GDM1 (cell line): Measurements from ENCODE around the gene PPM1E.
"Not testable (repeated sequence)": the region's sequence is repeated elsewhere in the genome, so short reads cannot be mapped to it uniquely, and the experiment has no call there.

Experiments
- DNase-seq: peaks from one replicate; lab custom pipeline; 2025; lab: John Stamatoyannopoulos, UW

The PPM1E gene

GRCh38 chr17:58840820-58841612 is 85.4 kb downstream of the PPM1E start:
- no peak for DNase-seq

DNA sequence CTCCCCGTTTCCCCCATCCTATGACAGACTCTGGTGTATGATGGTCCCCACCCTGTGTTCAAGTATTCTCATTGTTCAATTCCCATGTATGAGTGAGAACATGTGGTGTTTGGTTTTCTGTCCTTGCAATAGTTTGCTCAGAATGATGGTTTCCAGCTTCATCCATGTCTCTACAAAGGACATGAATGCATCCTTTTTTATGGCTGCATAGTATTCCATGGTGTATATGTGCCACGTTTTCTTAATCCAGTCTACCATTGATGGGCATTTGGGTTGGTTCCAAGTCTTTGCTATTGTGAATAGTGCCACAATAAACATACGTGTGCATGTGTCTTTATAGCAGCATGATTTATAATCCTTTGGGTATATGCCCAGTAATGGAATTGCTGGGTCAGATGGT is 90.8 kb downstream of the PPM1E start:
- not testable (repeated sequence) for DNase-seq

DNA sequence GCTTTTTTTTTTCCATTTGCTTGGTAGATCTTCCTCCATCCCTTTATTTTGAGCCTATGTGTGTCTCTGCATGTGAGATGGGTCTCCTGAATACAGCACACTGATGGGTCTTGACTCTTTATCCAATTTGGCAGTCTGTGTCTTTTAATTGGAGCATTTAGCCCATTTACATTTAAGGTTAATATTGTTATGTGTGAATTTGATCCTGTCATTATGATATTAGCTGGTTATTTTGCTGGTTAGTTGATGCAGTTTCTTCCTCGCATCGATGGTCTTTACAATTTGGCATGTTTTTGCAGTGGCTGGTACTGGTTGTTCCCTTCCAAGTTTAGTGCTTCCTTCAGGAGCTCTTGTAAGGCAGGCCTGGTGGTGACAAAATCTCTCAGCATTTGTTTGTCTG is 94.5 kb downstream of the PPM1E start:
- DNase-seq: not testable (repeated sequence)

- DNase-seq: no peak
Measured at GRCh38 chr17:58865301-58865700, 109.6 kb downstream of the PPM1E start.

- no peak for DNase-seq
Measured at GRCh38 chr17:58870747-58871146, 115.1 kb downstream of the PPM1E start.

DNA sequence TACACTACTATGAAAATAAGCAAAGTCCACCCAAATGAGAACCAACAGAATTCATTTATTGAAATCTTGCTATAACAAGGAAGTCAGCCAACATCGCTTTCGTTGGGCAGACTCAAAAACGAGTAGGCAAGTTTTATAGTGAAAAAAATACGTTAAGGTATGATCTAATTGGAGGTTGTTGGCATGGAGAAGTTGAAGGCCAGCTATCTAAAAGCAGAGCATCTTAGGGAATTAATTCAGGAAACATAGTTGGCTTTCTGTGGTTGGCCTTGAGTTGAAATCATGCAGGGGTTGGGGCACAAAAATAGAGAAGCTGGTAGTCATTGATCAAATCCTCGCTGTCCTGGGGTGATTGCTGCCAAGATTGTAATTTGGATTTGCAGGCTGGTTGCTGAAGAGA is 118.3 kb downstream of the PPM1E start:
- no peak for DNase-seq

DNA sequence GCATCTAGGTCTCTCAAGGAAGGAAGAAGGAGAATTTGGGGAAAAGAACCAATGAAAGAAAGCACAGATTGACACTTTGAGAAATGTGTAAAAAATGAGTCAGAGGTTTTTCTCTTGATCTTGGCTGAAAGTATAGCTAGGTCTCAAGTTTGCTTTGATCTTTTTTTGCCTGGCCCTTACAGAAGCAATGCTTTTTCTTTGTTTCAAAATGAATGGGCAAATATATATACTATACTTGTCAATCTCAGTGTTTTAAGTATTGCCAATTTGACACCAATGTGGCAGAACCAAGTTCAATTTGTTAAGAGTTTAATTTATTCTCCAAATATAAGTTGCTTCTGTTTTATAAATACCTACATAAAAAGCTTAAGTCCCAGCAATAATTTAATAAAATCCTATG is 119.6 kb downstream of the PPM1E start:
- no peak for DNase-seq

DNA sequence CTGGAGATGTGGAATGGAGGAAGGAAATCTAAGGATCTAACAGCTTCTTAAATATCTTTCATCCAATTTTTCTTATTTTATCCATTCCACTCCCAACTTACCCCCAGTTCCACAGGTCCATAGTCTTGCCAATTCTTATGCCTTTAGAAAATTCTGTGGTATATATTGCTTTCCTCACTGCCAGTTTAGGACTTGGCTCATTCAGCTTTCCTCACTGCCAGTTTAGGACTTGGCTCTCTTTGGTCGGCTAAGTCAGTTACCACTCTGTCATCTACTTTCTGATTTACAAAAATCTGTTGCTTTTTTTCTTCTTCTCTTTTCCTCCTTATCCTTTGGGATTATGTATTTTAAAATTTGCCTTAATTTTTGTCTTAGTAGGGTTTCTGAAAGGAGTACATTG is 128.5 kb downstream of the PPM1E start:
- no peak for DNase-seq

DNA sequence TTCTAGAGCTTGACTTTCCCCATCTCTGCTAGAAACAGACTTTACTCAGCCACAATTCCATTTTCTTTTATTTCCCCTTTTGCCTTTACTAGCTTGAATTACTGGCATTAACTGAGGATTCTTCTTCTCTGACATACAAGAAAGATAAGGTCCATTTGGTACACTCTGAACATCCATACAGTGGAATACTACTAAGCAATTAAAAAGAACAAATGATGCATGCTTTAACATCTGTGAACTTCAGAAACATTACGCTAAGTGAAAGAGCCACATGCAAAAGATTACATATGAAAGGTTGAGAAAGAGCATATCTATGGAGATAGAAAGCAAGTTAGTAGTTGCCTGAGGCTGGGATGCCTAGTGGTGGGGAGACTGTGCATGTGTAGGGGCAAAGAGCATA is 130.9 kb downstream of the PPM1E start:
- no peak for DNase-seq

GRCh38 chr17:58889928-58890327 is 134.3 kb downstream of the PPM1E start:
- DNase-seq: no peak

- DNase-seq: no peak
Measured at GRCh38 chr17:58899191-58899590, 143.5 kb downstream of the PPM1E start.

DNA sequence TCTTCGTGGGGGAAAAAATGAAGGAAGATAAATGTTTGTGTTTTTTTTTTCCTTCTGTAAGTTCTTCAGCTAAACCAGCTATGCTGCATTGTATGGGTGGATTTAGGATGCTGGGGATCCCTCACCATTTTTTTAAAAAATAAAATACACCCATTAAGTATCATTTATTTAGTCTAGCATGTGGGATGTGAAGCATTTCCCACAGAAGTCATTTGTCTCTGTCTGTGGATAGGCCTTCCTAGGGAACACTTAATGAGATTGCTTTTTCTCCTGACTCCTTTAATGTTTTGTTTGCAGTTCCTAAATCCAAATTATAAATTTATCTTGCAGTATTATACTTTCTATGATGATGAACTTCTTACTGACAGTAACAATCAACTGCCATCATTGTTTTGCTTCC is 146.7 kb downstream of the PPM1E start:
- no peak for DNase-seq

DNA sequence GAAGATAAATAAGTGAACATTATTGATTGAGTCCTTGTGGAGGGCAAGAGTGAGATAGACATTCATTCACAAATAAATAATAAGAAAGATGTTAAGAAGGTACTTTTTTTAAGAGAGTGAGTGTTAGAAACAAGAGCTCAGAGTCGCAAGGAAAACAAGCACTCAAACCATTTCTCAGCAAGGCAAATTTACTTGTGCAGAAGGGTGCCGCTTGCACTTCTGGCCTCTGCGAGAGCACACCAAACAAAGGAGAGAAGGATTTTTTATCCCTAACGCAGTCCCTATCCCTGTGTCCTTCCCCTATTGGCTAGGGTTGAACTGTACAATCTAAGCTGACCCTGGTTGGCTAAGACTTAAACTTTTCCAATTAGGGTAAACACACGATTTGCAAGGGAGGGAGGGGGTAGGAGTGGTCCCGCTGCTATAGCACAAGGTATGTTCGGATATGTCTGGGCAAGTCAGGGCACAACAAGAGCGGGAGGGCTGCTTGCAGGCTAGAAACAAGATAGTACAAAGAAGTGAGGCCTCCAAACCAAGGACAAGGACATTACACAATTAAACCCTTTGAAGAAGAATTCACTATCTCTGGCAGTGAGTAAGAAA is 156.2 kb downstream of the PPM1E start:
- no peak for DNase-seq

- DNase-seq: no peak
Measured at GRCh38 chr17:58913552-58913951, 157.9 kb downstream of the PPM1E start.

DNA sequence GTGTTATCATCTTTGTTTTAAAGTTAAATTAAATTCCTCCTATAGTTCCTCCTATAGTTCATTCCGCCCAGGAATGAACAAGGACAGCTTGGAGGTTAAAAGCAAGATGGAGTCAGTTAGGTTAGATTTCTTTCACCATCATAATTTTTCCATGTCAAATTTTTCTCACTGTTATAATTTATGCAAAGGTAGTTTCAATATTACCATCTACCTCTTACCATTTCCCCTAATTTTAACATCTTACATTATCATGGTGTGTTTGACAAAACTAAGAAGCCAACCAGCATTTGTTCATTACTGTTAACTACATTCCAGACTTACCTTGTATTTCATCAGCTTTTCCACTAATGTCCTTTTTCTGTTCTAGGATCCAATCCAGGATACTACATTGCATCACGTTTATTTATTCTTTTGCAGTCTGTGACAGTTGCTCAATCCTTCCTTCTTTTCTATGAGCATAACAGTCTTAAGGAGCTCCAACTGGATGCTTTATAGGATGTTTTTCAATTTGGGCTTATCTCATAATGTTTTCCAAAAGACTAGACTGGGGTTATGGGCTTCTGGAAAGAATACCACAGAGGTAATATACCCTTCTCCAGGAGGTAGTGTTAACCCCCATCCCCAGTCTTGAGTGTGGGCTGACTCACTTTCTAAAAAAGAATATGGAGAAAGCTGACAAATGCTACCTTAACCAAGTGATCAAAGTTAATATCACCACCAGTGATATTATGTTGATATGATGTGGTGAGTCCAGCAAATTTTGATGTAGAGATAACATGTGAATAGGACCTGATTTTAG is 158.5 kb downstream of the PPM1E start:
- DNase-seq: no peak

DNA sequence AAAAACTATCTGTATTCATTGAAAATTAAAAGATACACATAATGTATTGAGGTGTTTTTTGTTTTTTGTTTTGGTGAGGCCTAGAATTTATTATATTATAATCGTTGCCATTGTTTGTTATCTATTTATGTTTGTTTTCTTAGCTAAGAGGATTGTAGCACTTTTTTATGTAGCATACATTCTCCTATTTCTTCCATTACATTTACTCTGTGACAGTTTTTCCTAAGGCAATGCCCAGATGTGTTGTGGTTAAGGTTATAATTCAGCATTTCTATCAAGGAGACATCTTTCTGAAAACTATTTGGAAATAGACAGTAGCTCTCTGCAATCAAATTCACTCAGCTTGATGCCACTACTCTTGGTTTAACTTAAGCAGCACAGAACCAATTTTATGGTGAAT is 161.6 kb downstream of the PPM1E start:
- DNase-seq: no peak

GRCh38 chr17:58918072-58918471 is 162.4 kb downstream of the PPM1E start:
- DNase-seq: no peak

GRCh38 chr17:58918884-58919283 is 163.2 kb downstream of the PPM1E start:
- DNase-seq: no peak

GRCh38 chr17:58920773-58921172 is 165.1 kb downstream of the PPM1E start:
- DNase-seq: no peak

GRCh38 chr17:58932956-58933355 is 177.3 kb downstream of the PPM1E start:
- DNase-seq: no peak

- DNase-seq: no peak
Measured at GRCh38 chr17:58936295-58936694, 180.6 kb downstream of the PPM1E start.

DNA sequence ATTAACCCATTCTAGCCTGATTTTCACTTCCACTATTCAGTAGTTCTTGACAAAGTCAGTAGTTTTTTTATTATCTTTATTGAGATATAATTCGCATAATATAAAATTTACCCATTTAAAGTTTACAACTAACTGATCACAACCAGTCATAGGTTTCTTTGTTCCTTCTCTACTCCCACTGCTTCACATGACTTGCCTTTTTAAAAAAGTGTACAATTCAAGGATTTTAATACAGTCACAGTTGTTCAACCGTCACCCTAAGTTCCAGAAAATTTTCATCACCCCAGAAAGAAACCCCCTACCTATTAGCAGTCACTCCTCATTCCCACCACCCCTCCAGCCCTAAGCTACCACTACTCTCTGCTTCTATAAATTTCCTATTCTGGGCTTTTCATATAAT is 188.5 kb downstream of the PPM1E start:
- DNase-seq: no peak

- DNase-seq: no peak
Measured at GRCh38 chr17:58947411-58947810, 191.8 kb downstream of the PPM1E start.
